GM19035 (cell line): Measurements from ENCODE around the gene FNDC1.
"Not testable (repeated sequence)": the region's sequence is repeated elsewhere in the genome, so short reads cannot be mapped to it uniquely, and the experiment has no call there.

Experiments
- ATAC-seq: cut with Tn5 transposase; IDR thresholded peaks from one replicate; pipeline ENCODE4 v1.9.1; 2021; ENCODE audit not compliant: unreplicated experiment

The FNDC1 gene

GRCh38 chr6:159255434-159255951 lies 86.3 kb downstream of the FNDC1 start:
- ATAC-seq = no peak

- ATAC-seq = no peak
These were observed 86.9 kb downstream of the FNDC1 start for GRCh38 chr6:159256128-159256527.

GRCh38 chr6:159257846-159258245 lies 88.6 kb downstream of the FNDC1 start:
- no peak for ATAC-seq

- ATAC-seq = no peak
These were observed 90.4 kb downstream of the FNDC1 start for GRCh38 chr6:159259441-159260125.

GRCh38 chr6:159260208-159260607 lies 91.0 kb downstream of the FNDC1 start:
- ATAC-seq = no peak

GRCh38 chr6:159261995-159262394 lies 92.8 kb downstream of the FNDC1 start:
- no peak for ATAC-seq

GRCh38 chr6:159262586-159262985 lies 93.4 kb downstream of the FNDC1 start:
- ATAC-seq = no peak

- no peak for ATAC-seq
These were observed 98.0 kb downstream of the FNDC1 start for GRCh38 chr6:159267165-159267564.

- no peak for ATAC-seq
These were observed 99.3 kb downstream of the FNDC1 start for GRCh38 chr6:159268511-159268910.

- no peak for ATAC-seq
These were observed 102.1 kb downstream of the FNDC1 start for GRCh38 chr6:159271257-159271656.

GRCh38 chr6:159278626-159279025 lies 109.4 kb downstream of the FNDC1 start:
- ATAC-seq = no peak

- ATAC-seq = no peak
These were observed 110.6 kb downstream of the FNDC1 start for GRCh38 chr6:159279790-159280277.

GRCh38 chr6:159282421-159282820 lies 113.2 kb downstream of the FNDC1 start:
- ATAC-seq = no peak

- ATAC-seq = not testable (repeated sequence)
These were observed 115.5 kb downstream of the FNDC1 start for GRCh38 chr6:159284661-159285060.

GRCh38 chr6:159298840-159299239 lies 129.6 kb downstream of the FNDC1 start:
- no peak for ATAC-seq

- no peak for ATAC-seq
These were observed 130.4 kb downstream of the FNDC1 start for GRCh38 chr6:159299566-159299965.

- ATAC-seq = no peak
These were observed 132.1 kb downstream of the FNDC1 start for GRCh38 chr6:159301277-159301676.

- no peak for ATAC-seq
These were observed 132.8 kb downstream of the FNDC1 start for GRCh38 chr6:159301810-159302593.

GRCh38 chr6:159302594-159302992 lies 133.4 kb downstream of the FNDC1 start:
- ATAC-seq = no peak

GRCh38 chr6:159303159-159303558 lies 134.0 kb downstream of the FNDC1 start:
- ATAC-seq = no peak

GRCh38 chr6:159303784-159304183 lies 134.6 kb downstream of the FNDC1 start:
- ATAC-seq = no peak

GRCh38 chr6:159304641-159305040 lies 135.4 kb downstream of the FNDC1 start:
- ATAC-seq = no peak
